Activated CD8-positive, alpha-beta memory T cell treated with anti-CD3 and anti-CD28 coated beads for 1 hour (primary cell): ENCODE data around the gene AGBL4.
"Not testable (repeated sequence)": the region's sequence is repeated elsewhere in the genome, so short reads cannot be mapped to it uniquely, and the experiment has no call there.

Experiments
- DNase-seq, 2 donors: peaks; one replicate each; pipeline ENCODE4 v3.0.0-alpha.2; 2020; ENCODE audit warnings: low read depth in 1 of 2; ENCODE audit errors: extremely low read depth in 1 of 2

The AGBL4 gene

DNA sequence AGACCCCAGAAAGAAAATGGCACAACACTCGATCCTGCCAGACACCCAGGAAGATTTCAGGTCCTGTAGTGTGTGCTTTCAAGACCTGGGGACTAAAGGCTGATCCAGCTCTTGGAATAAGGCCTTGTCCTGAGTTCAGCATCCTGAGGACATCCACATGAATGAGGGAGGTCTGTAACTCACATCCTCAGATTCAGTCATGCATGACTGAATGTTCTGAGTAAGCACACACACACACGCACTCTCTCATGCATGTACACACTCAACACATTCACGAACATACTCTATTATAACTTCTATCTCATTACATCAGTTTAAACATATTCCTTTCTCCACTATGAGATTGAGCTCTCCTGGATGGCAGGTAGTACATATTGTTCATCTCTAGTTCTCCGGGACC, 973.7 kb downstream of the AGBL4 start:
- no peak for DNase-seq

DNA sequence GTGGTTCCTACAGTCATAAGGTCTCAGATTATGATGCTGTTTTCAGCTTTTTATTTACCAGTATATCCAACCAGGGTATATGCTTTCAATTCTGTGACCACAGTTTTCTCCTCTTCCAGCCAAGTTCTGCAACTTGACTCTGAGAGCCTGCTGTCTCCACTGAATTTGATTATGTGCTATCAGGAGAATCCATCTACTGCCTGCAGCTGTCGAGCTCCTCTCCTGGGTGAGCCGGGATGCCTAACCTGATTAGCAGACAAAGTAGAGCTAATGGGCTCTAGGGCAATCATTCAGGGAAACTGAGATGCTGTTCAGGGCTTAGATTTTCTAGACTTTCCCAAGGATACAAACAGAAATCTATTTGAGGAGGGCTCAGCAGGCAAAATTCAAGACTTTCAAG, 975.6 kb downstream of the AGBL4 start:
- no peak for DNase-seq

DNA sequence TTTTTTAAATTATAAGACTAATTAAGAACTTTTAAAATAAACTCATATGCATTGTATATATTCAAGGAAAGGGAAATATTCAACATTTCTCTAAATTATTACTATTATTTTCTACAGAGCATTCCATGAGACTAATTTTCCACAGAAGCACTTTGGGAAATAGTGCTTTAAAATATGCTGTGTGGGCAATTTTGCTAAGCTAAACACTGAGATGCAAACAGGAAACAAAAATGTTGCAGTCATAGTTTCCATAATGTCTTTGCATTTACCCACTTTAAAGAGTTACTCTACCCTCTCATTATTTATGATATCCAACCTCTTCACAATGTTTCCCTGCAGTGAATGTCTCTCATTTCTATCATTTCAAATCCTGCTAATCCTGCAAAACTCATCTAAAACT, 977.4 kb downstream of the AGBL4 start:
- no peak for DNase-seq

DNA sequence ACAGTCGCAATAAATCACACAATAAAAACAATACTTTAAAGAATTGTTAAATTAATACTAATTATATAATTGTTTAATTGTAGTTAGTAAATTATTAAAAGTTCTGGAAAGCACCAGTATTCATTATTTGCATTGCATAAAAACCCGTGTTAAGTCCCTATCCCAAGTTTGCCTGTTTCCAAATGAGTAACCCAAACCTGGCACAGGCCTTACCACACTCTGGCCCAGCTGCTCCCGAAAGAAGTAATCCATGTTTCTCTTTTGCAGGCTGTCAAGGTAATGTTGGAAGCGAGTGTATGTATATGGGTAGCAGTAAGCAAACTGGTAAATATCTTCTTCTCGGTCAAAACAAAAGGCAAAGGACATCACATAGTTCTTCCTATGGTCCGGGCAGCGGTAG, 978.4 kb downstream of the AGBL4 start:
- DNase-seq, result no peak

DNA sequence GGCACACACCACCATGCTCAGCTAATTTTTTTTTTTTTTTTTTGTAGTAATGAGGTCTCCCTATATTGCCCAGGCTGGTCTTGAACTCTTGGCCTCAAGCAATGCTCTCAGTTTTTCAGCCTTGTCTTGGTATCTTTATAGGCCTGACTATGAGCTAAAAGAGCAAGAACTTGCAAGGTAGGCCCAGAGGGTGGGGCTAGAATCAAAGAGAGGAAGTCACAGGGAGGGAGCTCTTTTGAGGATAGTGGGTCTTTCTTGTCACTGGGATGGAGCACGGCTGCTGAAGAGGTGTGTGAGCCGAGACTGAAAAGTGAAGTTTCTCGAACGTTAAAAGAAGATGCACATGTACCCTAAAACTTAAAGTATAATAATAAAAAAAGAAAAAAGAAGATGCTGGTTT, 987.1 kb downstream of the AGBL4 start:
- DNase-seq, result no peak

DNA sequence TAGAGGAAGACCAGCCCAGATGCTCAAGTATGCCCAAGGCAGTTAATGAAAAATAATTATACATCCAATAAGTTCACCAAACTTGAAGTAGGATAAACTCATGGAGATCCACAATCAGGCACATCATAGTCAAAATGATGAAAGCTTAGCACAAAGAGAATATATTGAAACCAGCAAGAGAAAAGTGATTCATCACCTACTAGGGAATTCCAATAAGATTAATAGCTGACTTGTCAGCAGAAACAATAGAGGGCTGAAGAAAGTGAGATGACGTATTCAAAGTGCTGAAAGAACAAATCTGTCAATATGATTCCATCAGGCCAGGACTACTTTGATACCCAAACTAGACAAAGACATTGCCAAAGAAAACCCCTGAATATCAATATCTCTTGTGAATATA, 995.4 kb downstream of the AGBL4 start:
- DNase-seq, result no peak

DNA sequence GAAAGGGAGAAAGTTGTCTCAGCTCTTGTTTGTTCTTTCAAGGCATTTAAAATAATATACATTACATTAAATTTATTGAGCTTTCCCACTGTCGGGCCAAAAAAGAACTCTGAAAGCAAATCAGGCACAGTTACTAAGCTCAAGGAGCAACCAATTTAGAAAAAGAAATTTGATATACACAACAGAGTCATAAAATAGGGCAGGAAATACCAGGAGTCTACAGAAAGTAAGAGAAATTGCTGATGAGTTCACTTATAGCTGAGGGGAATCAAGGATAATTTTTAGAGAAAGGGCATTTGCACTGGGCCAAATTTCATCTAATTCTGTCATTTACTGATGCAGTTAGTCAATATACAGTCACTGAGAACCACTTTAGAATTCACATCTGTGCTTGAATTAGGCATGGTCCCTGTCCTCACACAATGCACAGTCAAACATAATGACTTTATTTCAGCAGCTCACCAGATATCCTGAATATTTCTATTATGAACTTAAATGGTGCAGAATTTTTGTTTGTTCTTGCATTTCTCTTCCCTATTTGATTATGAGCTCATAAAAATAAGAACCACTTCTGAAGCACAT, 997.4 kb downstream of the AGBL4 start:
- no peak for DNase-seq

DNA sequence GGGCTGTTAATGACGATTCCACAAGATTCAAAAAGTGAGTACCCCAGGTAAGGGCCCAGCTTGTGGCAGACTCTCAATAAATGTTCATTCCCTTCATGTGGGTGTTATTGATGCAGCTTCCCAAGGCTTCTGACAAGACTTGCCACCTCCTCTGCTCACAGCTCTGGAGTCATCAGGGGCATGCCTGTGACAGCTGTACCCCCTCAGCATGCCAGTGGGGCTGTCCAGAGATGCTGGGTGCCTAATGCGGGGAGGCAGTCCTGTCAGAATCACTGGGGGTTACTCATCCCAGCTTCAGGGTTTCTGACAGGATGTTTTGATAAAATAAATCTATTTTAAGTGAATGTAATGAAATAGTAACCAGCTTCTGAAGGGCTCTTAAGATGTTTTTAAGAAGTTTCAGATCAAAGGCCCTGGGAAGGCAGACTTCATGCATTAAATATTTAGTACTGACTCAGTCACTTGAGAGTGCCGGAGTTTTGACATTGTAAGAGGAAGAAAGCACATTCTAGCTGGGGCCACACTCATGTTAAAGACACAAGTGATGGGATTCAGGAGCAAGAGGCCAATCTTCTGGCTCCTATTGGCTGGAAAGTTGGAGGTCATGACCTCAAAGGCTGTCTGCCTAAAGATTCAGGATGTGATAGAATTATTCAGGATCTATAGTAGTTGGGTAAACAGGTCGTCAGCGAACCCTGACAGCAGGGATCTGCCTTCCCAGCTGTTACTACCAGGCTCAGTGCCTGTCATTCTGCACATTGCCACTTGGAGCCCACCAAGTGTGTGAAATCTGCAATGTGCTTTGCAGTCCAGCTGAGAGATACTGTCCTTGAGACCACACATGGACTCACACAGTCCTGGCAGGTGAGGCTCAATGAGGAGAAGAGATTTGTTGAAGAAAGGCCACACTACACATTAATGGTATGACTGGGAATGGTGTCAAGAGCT, 1007.5 kb downstream of the AGBL4 start:
- no peak for DNase-seq

DNA sequence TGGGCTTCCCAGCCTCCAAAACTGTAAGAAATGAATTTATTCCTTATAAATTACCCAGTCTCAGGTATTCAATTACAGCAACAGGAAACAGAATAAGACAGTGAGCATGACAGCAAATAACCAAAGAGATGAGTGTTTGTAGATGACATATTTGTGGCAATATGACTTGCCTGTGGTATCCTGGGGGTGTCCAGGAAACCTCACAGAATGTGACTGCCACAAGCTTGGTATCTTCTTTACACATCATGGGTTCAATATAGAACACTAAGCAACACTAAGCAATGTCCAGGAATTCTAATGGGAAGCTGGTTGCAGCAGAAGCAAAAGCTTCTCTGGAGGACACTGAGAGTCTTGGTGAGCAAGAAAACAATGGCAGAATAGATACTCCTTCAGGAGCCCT, 1010.7 kb downstream of the AGBL4 start:
- no peak for DNase-seq

DNA sequence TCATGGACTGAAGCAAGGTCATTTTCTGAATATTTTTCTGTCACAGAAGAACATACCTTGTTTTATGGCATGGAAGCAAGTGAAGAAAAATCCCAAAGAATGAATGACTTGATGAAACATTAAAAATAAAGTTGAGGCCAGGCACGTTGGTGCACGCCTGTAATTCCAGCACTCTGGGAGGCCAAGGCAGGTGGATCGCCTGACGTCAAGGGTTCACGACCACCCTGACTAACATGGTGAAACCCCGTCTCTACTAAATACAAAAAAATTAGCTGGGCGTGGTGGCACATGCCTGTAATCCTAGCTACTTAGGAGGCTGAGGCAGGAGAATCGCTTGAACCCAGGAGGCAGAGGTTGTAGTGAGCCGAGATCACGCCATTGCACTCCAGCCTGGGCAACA, 1020.8 kb downstream of the AGBL4 start:
- DNase-seq, result not testable (repeated sequence)

DNA sequence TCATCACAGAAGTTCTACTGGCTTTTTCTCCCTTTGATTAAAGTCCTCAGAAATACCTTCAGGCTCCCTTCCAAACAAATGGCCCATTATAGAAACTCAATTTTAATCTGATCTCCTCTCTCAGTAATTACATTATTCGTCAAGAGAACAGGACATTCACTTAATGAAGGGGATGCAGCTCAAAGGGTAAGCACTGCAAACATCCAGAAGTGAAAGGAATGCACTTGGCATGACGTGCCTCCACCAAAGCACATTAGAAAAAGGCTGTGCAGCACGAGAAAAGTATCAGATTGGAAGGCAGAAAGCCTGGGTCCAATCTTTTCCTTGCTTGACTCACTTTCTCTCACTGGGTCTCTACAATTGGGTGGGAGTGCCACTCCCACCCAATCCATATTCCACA, 1024.4 kb downstream of the AGBL4 start:
- no peak for DNase-seq

DNA sequence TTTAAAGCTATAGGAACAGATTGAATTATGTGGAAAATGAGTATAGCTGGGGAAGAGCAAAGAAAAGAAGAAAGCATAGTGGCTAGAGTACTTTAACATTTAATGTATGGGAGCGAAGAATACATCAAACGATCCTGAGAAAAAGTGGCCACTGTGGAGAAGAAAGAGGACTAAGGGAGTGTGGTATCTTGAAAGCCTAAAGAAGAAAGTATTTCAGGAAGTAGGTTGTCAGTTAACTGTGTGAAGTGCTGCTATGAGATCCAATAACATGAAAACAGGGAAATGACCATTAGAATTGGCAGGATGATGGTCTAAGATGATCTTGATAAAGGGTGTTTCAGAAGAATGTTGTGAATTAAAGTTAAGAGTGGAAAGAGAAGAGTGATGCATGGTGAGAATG, 1027.4 kb downstream of the AGBL4 start:
- no peak for DNase-seq

DNA sequence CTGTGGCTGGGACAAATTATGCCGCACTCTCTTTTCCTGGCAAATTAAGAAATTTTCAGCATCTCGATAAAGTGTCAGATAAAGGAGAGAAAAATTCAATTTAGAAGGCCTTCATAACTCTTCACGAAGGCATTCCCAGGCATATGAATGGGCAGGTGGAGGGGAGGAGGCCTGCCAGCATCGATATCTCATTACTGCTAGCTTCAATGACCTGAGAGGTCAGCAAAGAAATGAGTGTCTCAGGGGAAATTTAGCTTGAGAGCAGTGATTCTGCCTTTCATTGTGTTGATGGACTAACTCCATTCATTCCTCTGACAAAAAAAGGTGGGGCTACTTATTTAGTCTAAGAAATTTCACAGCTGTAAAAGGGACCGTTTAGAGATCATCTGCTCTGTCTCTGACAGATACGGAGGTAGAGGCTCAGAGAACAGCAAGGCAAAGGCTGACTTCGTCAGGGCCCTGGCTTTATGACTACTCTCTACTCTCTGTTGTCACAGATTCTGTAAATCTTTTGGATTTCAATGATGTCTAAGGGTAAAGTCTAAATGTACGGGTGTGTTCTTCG, 1035.0 kb downstream of the AGBL4 start:
- no peak for DNase-seq

DNA sequence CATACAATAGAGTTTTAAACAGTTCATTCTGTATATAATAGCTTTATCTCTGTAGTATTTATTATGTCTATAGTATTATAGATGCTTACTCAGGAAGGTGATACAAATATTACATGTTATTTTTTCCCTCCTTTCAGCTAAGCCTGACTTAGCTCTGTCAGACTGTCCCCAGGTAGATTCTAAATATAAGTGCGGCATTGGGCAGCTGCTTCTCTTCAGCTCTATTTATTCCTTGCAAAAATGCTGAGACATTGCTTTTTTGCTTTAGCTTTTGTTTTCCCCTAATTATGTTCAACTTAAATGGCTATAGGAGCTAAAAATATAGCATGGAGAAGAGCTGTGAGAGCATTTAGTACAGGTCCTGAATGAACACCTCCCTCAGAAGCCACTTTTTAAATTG, 1043.8 kb downstream of the AGBL4 start:
- DNase-seq, result no peak

DNA sequence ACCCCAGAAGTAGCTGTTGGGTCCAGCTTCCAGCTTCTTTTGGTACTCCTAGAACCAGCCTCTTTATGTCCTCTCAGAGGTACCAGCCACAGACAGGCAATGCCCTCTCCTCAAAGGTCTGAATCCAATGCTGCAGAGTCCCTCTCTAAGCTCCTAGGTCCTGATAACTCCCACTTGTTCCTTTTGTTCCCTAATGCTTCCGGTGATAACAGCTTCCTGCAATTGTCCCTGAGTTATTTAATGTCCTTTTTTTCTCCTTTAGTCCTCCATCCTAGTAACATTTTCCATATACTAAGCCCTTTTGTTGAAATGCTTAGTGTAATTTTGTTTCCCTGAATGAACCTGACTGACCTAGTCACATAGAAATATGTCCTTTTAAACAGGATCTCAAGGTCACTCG, 1045.3 kb downstream of the AGBL4 start:
- no peak for DNase-seq

DNA sequence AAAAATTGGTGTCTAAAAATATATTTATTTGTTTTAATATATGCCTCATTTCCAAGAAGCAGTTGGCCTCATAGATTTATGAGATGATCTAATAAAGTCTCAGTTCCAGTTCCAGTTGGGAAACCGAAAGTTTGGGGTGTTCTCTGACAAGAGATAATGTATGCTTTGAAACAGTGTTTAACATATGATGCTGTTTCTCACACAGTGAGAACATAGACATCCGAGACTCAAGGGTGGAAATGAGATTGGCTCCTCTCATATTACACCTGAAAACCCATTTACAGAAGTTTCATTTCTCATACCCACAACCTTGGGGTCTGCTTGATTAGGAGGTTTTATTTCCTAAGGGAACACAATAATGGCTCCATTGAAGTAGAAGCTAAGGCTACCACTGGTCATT, 1046.5 kb downstream of the AGBL4 start:
- no peak for DNase-seq

DNA sequence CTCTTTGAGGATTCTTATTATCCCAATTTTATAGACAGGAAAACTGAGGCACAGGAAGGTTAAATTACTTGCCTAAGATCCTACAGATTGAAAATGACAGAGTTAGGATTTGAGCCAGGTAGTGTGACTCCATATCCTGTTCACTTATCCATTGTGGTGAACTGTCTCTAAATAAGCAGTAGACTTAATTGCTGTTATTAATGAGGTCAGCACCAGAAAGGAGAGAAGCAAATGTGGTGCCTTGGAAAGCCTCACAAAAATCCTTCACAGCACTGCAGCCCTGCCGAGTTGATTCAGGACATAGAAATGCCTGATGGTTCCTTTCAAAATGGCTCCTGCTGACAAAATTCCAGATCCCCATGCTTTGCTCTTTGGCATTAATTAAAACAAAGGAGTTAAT, 1053.8 kb downstream of the AGBL4 start:
- no peak for DNase-seq

DNA sequence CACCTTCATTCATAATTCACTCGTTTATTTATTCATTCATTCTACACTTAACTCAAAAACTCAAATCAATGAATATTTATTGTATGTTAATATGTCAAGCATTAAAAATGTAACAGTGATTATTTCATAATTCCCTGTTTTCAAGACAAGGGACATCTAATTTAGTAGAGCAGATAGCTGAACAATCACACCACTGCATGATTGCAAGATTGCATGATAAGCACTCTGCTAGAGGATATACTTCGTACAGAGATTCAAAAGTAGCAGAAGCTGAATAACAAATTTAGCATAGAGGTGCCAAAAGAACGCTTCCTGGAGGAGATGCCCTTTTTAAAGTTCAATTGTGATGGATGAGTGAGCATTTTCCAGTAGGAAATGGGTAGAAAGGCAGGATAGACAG, 1056.4 kb downstream of the AGBL4 start:
- no peak for DNase-seq

DNA sequence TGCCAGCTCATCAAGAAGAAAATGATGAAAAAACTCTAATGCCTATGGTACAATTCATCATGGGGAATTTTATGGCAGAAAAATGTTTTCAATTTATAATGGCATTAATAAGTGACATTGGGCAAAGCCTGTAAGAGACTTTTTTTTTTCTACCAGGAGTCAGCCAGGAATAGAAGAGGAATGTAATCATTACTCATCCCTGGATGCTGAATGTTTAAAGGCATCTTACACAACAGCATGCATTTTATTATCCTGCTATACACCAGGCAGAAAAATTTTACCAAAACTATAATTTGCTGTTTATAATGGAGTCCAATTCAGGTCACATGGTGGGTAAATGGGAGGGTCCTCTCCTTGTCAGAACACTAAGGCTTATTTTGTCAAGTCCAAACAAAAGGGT, 1057.2 kb downstream of the AGBL4 start:
- no peak for DNase-seq

DNA sequence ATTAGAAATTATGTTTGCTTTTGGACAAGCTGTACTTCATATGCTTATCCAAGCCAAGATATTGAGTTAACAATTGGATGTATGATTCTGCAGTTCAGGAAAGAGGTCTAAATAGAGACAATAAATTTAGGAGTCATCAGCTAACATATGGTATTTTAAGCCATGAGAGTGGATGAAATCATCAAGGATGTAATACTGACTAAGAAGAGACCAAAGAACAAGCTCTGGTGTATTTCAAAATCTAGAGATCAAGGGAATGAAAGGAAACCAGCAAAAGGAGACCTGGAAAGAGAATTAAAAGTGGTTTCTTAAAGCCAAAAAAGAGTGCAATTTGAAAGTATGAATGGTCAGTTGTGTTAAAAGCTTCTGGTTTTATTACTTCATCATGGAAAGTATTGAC, 1063.4 kb downstream of the AGBL4 start:
- DNase-seq, result no peak

DNA sequence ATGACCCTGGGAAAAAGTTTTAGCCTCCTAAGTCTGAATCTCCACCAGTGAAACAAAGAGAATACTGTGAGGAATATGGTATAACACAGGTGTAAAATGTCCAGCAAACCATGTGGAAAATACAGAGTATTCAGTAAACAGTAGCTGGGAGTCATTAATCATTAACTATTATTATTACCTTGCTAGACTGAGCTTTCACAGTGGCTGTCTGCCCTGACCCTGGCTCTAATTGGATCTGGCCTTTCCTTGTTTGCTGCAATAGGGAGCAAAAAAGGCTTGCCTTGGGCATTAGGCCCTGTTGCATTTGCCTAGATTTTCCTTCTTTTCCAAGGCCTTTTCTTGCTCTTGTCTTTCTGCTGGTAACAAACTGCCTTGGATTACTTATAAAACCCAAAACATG, 1068.0 kb downstream of the AGBL4 start:
- DNase-seq, result no peak

DNA sequence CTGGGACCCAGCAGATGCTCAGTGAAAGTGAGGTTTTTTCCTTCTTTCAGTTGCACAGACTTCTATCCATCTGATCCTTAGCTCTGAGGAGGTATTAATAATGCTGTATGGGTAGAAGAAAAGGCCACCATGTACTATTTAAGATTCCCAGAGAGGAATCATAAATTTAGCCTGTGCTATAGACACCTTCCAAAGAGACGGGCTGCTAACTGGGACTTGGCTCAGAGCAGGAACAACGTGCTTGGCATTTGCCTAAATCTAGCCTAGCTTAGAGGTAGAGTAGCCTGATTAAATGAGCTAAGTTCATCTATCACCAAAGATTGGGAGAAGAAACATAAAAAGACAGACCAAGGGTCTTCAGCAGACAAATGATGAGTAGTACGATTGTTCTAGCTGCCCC, 1070.1 kb downstream of the AGBL4 start:
- no peak for DNase-seq
